ENCODE measurements around the gene GJC2. TPM values are rescaled to one million over a fixed set of nuclear protein-coding genes. Genes with fewer than 3 reads are reported as not detected.

GJC2 gene
- total RNA-seq, 1 experiment from 2014 or later: 0.72 TPM

DNA sequence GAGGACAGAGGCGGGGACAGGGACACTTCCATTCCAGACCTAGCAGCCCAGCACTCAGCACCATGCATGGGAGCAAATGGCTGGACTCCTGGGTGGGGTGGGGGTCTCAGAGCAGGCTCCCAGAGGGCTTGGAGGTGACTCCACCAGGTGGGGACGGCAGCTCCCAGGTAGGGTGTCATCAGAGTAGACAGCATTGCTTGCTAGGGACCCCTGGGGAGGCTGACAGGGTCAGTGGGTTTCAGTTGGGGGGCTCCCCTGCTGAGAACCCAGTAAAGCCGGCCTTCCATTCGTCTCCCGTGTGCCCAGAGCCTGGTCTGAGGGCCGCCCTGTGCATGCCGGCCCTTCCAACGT lies 4.8 kb upstream of the GJC2 start:
- no peak overlapping the region for H3K4me3 Mint-ChIP-seq
- POLR2A ChIA-PET: no interaction called here

DNA sequence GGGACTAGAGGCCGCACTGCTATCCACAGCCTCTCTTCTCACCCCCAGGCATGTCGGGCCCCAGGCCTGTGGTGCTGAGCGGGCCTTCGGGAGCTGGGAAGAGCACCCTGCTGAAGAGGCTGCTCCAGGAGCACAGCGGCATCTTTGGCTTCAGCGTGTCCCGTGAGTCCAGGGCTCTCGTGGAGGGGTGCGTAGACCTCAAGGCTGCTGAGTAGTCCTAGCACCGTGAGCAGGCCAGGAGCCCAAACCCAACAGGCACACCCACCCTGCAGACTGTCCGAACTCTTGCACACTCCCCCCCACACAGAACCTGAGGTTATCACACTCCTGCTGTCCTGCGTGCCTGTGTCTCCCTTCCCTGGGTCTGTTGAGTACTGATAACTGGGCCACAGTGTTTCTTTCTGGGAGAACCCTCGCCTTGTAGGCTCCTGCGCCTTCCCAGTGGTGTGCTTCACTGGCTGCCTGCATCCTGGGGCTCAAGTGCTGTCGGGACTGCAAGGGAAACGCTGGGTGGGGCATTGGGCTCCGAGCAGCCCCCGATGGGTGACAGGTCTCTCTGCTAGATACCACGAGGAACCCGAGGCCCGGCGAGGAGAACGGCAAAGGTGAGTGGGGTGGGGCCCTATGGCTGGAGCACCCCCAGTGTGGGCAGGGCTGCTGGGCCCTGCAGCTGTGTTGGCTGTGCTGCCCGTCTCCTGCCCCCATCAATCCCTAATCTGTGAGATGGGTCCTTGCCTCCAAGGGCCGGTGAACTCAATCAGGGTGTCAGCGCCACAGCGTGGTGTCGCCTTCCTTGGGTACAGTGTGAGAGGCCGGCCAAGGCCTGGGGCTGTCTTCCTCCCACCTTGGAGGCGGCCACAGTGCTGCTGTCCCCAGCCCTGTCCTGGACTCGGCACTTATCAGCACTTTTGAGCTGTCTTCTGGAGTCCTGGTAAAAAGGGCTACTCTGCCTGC lies 4.0 kb upstream of the GJC2 start:
- no peak for TF ChIP-seq MXD4 (CRISPR knock-in tag; IDR thresholded peaks at IDR 0.05; ENCODE audit: borderline replicate concordance)
- no peak for TF ChIP-seq IRF2 (CRISPR knock-in tag; IDR thresholded peaks at IDR 0.05; ENCODE audit: borderline replicate concordance, low read depth)
- no peak for TF ChIP-seq KAT7 (CRISPR knock-in tag; IDR thresholded peaks at IDR 0.05; ENCODE audit: borderline replicate concordance)
- TF ChIP-seq, protein P1, sequence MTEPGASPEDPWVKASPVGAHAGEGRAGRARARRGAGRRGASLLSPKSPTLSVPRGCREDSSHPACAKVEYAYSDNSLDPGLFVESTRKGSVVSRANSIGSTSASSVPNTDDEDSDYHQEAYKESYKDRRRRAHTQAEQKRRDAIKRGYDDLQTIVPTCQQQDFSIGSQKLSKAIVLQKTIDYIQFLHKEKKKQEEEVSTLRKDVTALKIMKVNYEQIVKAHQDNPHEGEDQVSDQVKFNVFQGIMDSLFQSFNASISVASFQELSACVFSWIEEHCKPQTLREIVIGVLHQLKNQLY (CRISPR knock-in tag; IDR thresholded peaks at IDR 0.05): no peak
- TF ChIP-seq, protein P2, sequence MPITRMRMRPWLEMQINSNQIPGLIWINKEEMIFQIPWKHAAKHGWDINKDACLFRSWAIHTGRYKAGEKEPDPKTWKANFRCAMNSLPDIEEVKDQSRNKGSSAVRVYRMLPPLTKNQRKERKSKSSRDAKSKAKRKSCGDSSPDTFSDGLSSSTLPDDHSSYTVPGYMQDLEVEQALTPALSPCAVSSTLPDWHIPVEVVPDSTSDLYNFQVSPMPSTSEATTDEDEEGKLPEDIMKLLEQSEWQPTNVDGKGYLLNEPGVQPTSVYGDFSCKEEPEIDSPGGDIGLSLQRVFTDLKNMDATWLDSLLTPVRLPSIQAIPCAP (CRISPR knock-in tag; IDR thresholded peaks at IDR 0.05): no peak
- TF ChIP-seq, protein P3, sequence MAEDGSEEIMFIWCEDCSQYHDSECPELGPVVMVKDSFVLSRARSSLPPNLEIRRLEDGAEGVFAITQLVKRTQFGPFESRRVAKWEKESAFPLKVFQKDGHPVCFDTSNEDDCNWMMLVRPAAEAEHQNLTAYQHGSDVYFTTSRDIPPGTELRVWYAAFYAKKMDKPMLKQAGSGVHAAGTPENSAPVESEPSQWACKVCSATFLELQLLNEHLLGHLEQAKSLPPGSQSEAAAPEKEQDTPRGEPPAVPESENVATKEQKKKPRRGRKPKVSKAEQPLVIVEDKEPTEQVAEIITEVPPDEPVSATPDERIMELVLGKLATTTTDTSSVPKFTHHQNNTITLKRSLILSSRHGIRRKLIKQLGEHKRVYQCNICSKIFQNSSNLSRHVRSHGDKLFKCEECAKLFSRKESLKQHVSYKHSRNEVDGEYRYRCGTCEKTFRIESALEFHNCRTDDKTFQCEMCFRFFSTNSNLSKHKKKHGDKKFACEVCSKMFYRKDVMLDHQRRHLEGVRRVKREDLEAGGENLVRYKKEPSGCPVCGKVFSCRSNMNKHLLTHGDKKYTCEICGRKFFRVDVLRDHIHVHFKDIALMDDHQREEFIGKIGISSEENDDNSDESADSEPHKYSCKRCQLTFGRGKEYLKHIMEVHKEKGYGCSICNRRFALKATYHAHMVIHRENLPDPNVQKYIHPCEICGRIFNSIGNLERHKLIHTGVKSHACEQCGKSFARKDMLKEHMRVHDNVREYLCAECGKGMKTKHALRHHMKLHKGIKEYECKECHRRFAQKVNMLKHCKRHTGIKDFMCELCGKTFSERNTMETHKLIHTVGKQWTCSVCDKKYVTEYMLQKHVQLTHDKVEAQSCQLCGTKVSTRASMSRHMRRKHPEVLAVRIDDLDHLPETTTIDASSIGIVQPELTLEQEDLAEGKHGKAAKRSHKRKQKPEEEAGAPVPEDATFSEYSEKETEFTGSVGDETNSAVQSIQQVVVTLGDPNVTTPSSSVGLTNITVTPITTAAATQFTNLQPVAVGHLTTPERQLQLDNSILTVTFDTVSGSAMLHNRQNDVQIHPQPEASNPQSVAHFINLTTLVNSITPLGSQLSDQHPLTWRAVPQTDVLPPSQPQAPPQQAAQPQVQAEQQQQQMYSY (CRISPR knock-in tag; IDR thresholded peaks at IDR 0.05): no peak
- no peak for TF ChIP-seq GABPB1 (CRISPR knock-in tag; IDR thresholded peaks at IDR 0.05)
- no peak for TF ChIP-seq ZNF416 (CRISPR knock-in tag; IDR thresholded peaks at IDR 0.05)
- TF ChIP-seq ZBTB21 (CRISPR knock-in tag; IDR thresholded peaks at IDR 0.05; ENCODE audit: borderline replicate concordance): no peak
- TF ChIP-seq ZNF121 (CRISPR knock-in tag; IDR thresholded peaks at IDR 0.05): no peak
- TF ChIP-seq, protein P4, sequence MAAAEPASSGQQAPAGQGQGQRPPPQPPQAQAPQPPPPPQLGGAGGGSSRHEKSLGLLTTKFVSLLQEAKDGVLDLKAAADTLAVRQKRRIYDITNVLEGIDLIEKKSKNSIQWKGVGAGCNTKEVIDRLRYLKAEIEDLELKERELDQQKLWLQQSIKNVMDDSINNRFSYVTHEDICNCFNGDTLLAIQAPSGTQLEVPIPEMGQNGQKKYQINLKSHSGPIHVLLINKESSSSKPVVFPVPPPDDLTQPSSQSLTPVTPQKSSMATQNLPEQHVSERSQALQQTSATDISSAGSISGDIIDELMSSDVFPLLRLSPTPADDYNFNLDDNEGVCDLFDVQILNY (CRISPR knock-in tag; IDR thresholded peaks at IDR 0.05): no peak
- TF ChIP-seq TCF7 (CRISPR knock-in tag; IDR thresholded peaks at IDR 0.05; ENCODE audit: low read depth): no peak
- no peak for TF ChIP-seq ETV6 (CRISPR knock-in tag; IDR thresholded peaks at IDR 0.05)
- TF ChIP-seq, protein P5, sequence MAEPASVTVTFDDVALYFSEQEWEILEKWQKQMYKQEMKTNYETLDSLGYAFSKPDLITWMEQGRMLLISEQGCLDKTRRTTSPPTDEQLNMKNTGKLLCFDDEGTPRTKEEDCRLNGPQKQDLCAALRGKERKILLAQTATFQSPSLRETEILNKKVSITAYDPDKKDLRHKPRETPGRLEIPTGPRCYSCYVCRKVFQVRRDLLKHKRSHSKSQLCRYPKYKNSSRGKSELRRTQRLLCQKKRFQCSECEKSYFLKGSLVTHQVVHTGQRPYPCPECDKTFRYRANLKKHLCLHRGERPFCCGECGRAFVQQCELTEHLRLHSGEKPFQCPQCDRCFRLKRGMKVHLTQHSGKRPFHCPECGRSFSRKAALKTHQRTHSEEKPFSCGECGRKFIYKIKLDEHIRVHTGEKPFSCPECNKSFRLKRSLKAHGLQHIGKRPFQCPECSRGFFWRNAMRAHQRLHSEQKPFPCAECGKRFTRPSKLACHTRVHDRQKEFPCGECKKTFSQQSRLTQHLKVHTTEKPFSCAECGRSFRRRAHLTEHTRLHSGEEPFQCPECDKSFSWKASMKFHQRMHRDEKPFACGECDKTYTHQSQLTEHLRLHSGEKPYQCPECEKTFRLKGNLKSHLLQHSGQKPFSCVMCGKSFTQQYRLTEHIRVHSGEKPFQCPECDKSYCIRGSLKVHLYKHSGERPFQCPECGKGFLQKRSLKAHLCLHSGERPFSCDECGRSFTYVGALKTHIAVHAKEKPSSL (CRISPR knock-in tag; conservative IDR thresholded peaks at IDR 0.05): no peak
- no peak for TF ChIP-seq OVOL2 (CRISPR knock-in tag; IDR thresholded peaks at IDR 0.05; ENCODE audit: borderline replicate concordance)
- TF ChIP-seq, protein P6, sequence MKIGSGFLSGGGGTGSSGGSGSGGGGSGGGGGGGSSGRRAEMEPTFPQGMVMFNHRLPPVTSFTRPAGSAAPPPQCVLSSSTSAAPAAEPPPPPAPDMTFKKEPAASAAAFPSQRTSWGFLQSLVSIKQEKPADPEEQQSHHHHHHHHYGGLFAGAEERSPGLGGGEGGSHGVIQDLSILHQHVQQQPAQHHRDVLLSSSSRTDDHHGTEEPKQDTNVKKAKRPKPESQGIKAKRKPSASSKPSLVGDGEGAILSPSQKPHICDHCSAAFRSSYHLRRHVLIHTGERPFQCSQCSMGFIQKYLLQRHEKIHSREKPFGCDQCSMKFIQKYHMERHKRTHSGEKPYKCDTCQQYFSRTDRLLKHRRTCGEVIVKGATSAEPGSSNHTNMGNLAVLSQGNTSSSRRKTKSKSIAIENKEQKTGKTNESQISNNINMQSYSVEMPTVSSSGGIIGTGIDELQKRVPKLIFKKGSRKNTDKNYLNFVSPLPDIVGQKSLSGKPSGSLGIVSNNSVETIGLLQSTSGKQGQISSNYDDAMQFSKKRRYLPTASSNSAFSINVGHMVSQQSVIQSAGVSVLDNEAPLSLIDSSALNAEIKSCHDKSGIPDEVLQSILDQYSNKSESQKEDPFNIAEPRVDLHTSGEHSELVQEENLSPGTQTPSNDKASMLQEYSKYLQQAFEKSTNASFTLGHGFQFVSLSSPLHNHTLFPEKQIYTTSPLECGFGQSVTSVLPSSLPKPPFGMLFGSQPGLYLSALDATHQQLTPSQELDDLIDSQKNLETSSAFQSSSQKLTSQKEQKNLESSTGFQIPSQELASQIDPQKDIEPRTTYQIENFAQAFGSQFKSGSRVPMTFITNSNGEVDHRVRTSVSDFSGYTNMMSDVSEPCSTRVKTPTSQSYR (CRISPR knock-in tag; IDR thresholded peaks at IDR 0.05): no peak
- TF ChIP-seq ELF4 (CRISPR knock-in tag; IDR thresholded peaks at IDR 0.05; ENCODE audit: low read depth): no peak
- H3K4me1 Mint-ChIP-seq: peaks cover 10% of the 10 kb centered on the region; the same call in 1 of the 2 replicates
- no peak overlapping the region for H3K27ac Mint-ChIP-seq
- no peaks in the 10 kb centered on the region for H3K36me3 Mint-ChIP-seq
- no peak for DNase-seq (ENCODE audit: low spot score)
- ChIA-PET CTCF (no interaction called here), POLR2A (no interaction called here)
- no peak overlapping the region for H3K4me3 Mint-ChIP-seq
- ATAC-seq: no peak
- no peaks in the 10 kb centered on the region for H3K27me3 Mint-ChIP-seq (ENCODE audit: low read depth)
- no peaks in the 10 kb centered on the region for H3K9me3 Mint-ChIP-seq

More for the DNA sequence above, 4.8 kb upstream of the GJC2 start:
- Mint-ChIP-seq H3K27me3 (ENCODE audit: low read depth) (no peaks in the 10 kb centered on the region), H3K9me3 (no peaks in the 10 kb centered on the region), H3K36me3 (no peaks in the 10 kb centered on the region), H3K27ac (no peak overlapping the region), H3K4me1 (peaks cover 10% of the 10 kb centered on the region; the same call in 1 of the 2 replicates)
- no peak for DNase-seq (ENCODE audit: low spot score)
- no peak for ATAC-seq
- no peak for TF ChIP-seq GTF2I (CRISPR knock-in tag; conservative IDR thresholded peaks at IDR 0.05)
- TF ChIP-seq ZNF671 (CRISPR knock-in tag; IDR thresholded peaks at IDR 0.05): no peak
- no peak for TF ChIP-seq MXD4 (CRISPR knock-in tag; IDR thresholded peaks at IDR 0.05; ENCODE audit: borderline replicate concordance)
- no peak for TF ChIP-seq KAT7 (CRISPR knock-in tag; IDR thresholded peaks at IDR 0.05; ENCODE audit: borderline replicate concordance)
- TF ChIP-seq, protein P7, sequence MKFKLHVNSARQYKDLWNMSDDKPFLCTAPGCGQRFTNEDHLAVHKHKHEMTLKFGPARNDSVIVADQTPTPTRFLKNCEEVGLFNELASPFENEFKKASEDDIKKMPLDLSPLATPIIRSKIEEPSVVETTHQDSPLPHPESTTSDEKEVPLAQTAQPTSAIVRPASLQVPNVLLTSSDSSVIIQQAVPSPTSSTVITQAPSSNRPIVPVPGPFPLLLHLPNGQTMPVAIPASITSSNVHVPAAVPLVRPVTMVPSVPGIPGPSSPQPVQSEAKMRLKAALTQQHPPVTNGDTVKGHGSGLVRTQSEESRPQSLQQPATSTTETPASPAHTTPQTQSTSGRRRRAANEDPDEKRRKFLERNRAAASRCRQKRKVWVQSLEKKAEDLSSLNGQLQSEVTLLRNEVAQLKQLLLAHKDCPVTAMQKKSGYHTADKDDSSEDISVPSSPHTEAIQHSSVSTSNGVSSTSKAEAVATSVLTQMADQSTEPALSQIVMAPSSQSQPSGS (CRISPR knock-in tag; IDR thresholded peaks at IDR 0.05; ENCODE audit: borderline replicate concordance, low read depth): no peak
- CTCF ChIA-PET: interaction anchor here (1.1 to 1.2 kb wide), 2 partner anchors 14 to 20 kb away, joined by 3 read pairs; no protein-coding TSS in a partner anchor
